OCI-LY7 (cell line): ENCODE data around the gene NXN. TPM values are rescaled to one million over a fixed set of nuclear protein-coding genes. Genes with fewer than 3 reads are reported as not detected.
"Not testable (repeated sequence)": the region's sequence is repeated elsewhere in the genome, so short reads cannot be mapped to it uniquely, and the experiment has no call there.

Experiments used
- BruUV-seq: library from RNA; stranded (reverse); fragments of 400-500 nt; replicated peaks from 2 replicates; lab custom pipeline; 2021; lab: Mats Ljungman, UMichigan
- CTCF ChIA-PET: fragments of 300-600 bp; sonication (Branson Sonifier 250); formaldehyde crosslinking; loops from one replicate; lab custom pipeline; 2022; ENCODE audit warnings: antibody characterized with exemption; ENCODE audit not compliant: unreplicated experiment; lab: Charles Lee
- POLR2A ChIA-PET: fragments of 300-600 bp; sonication (Branson Sonifier 250); formaldehyde crosslinking; loops from one replicate; lab custom pipeline; 2022; ENCODE audit warnings: antibody characterized with exemption; lab: Charles Lee
- DNase-seq: peaks from one replicate; pipeline ENCODE4 v3.0.0-alpha.2; 2015; ENCODE audit warnings: low spot score
- H2AFZ ChIP-seq: fragments of 200-600 bp; sonication (generic), shearing (Covaris generic); 2 replicates; pipeline ENCODE4 v1.6.1; 2014; ENCODE audit warnings: mild to moderate bottlenecking, antibody characterized with exemption, low read length, moderate library complexity
- H3K27ac ChIP-seq: fragments of 200-600 bp; sonication (generic); 2 replicates; pipeline ENCODE4 v1.5.1; 2014; ENCODE audit warnings: mixed run types, low read depth, mild to moderate bottlenecking, moderate library complexity, low read length, inconsistent platforms; ENCODE audit not compliant: poor library complexity, severe bottlenecking
- H3K36me3 ChIP-seq: fragments of 200-600 bp; sonication (generic); 2 replicates; pipeline ENCODE4 v1.6.1; 2014; ENCODE audit warnings: mild to moderate bottlenecking, antibody characterized with exemption, low read length, moderate library complexity, mixed read lengths; ENCODE audit not compliant: insufficient read depth
- H3K4me1 ChIP-seq: fragments of 200-600 bp; sonication (generic); 2 replicates; pipeline ENCODE4 v1.5.1; 2014; ENCODE audit warnings: mild to moderate bottlenecking, low read length; ENCODE audit not compliant: insufficient read depth, poor library complexity, severe bottlenecking
- H3K4me2 ChIP-seq: fragments of 200-600 bp; sonication (generic); 2 replicates; pipeline ENCODE4 v1.6.1; 2014; ENCODE audit warnings: mild to moderate bottlenecking, low read length
- H3K4me3 ChIP-seq: fragments of 200-600 bp; sonication (generic); 2 replicates; pipeline ENCODE4 v1.5.1; 2014; ENCODE audit warnings: mild to moderate bottlenecking, low read depth, low read length; ENCODE audit not compliant: poor library complexity, severe bottlenecking
- H3K79me2 ChIP-seq: fragments of 200-600 bp; sonication (generic); 2 replicates; pipeline ENCODE4 v1.6.1; 2016; ENCODE audit warnings: low read depth, mild to moderate bottlenecking, low read length, moderate library complexity, mixed read lengths; ENCODE audit not compliant: insufficient read depth
- H3K9me2 ChIP-seq: fragments of 200-600 bp; sonication (generic); 2 replicates; pipeline ENCODE4 v1.6.1; 2016; ENCODE audit warnings: mild to moderate bottlenecking, low read length, mixed read lengths; ENCODE audit not compliant: insufficient read depth
- H3K9me3 ChIP-seq: fragments of 200-600 bp; sonication (generic); 2 replicates; pipeline ENCODE4 v1.6.1; 2014; ENCODE audit warnings: mild to moderate bottlenecking, mixed run types, low read length, mixed read lengths
- H4K20me1 ChIP-seq: fragments of 200-600 bp; sonication (generic); 2 replicates; pipeline ENCODE4 v1.6.1; 2014; ENCODE audit warnings: mild to moderate bottlenecking, antibody characterized with exemption, low read length, moderate library complexity, mixed read lengths; ENCODE audit not compliant: insufficient read depth
- EZH2phosphoT487 ChIP-seq: fragments of 200-600 bp; sonication (generic); IDR thresholded peaks from 2 replicates; pipeline ENCODE4 v1.6.1; 2018; ENCODE audit warnings: low read depth, borderline replicate concordance, mild to moderate bottlenecking, mixed run types, antibody characterized with exemption, low read length, moderate library complexity, mixed read lengths
- intact Hi-C: fragments of 100-400 bp; cut with micrococcal nuclease; formaldehyde crosslinking; loops from one replicate; pipeline ENCODE4 v1.10.0; 2022; ENCODE audit not compliant: unreplicated experiment
- total RNA-seq, 2 experiments: library from RNA; depleted of rRNA in 1 of 2; stranded (reverse); fragments of >200 nt in 1 of 2; shearing (Covaris generic) in 1 of 2; gene quantifications; 2 replicates each; pipeline ENCODE4 v1.2.3, GENCODE V29; 2014 to 2022
- TF ChIP-seq, protein P1 (sequence below): fragments of 200-600 bp; sonication (generic); conservative IDR thresholded peaks from 2 replicates; pipeline ENCODE4 v1.5.1; 2014; ENCODE audit warnings: mild to moderate bottlenecking, antibody characterized with exemption, low read length, moderate library complexity, mixed read lengths

The NXN gene
- total RNA-seq, 2 experiments from 2014 or later: 1.3 to 2.8 TPM

DNA sequence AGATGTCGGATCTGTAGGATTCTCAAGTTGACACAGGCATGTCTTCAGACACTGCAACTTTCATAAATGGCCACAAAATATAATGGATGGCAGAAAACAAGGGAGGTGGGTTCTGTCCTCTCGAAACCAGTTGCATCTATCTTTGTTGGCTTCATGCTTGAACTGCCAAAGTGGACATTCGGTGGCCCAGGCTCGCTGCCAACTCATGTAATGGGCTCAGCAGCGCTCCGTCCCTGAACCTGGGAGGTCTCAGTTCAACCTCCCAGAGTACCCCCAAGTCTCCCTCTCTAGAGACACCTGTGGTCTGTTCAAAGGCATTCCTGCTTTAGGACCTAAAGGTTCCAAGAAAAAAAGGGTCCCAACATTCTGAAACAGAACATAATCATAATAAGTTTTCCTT, 71.9 kb downstream of the NXN start:
- CTCF ChIA-PET: no interaction called here
- Histone ChIP-seq H3K9me3 (no peaks in the 10 kb centered on the region), H2AFZ (no peak overlapping the region), H3K4me3 (no peak overlapping the region), H3K4me2 (no peak overlapping the region), H3K4me1 (no peaks in the 10 kb centered on the region), H3K27ac (no peak overlapping the region), H4K20me1 (no peaks in the 10 kb centered on the region), H3K79me2 (no peaks in the 10 kb centered on the region), H3K9me2 (no peaks in the 10 kb centered on the region), H3K36me3 (no peaks in the 10 kb centered on the region)
- BruUV-seq: no TSS peak
- intact Hi-C loops: no loop called here
- TF ChIP-seq EZH2phosphoT487: no peak
- TF ChIP-seq, protein P1, sequence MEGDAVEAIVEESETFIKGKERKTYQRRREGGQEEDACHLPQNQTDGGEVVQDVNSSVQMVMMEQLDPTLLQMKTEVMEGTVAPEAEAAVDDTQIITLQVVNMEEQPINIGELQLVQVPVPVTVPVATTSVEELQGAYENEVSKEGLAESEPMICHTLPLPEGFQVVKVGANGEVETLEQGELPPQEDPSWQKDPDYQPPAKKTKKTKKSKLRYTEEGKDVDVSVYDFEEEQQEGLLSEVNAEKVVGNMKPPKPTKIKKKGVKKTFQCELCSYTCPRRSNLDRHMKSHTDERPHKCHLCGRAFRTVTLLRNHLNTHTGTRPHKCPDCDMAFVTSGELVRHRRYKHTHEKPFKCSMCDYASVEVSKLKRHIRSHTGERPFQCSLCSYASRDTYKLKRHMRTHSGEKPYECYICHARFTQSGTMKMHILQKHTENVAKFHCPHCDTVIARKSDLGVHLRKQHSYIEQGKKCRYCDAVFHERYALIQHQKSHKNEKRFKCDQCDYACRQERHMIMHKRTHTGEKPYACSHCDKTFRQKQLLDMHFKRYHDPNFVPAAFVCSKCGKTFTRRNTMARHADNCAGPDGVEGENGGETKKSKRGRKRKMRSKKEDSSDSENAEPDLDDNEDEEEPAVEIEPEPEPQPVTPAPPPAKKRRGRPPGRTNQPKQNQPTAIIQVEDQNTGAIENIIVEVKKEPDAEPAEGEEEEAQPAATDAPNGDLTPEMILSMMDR: no peak
- POLR2A ChIA-PET: interaction anchor here (0.6 kb wide), 1 partner anchor 576 kb away, joined by 3 read pairs; no protein-coding TSS in a partner anchor
- DNase-seq: no peak

DNA sequence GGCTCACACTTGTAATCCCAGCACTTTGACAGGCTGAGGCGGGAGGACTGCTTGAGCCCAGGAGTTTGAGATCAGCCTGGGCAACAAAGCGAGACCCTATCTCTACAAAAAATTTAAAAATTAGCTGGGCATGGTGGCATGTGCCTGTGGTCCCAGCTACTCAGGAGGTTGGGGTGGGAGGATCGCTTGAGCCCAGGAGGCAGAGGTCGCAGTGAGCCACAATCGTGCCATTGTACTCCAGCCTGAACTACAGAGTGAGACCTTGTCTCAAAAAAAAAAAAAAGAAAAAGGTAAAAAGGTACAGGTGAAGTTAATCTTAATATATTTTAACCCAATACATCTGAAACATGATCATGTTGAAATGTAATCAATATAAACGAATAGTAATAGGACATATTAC, 73.9 kb downstream of the NXN start:
- H4K20me1 ChIP-seq, H3K27ac ChIP-seq, CTCF ChIA-PET, H3K4me1 ChIP-seq, BruUV-seq, H3K79me2 ChIP-seq, H3K9me2 ChIP-seq, H3K36me3 ChIP-seq, H2AFZ ChIP-seq, H3K9me3 ChIP-seq, DNase-seq, intact Hi-C loops, H3K4me3 ChIP-seq, H3K4me2 ChIP-seq: not testable (repeated sequence)
- POLR2A ChIA-PET: interaction anchor here (0.7 kb wide), 1 partner anchor 446 kb away, joined by 3 read pairs; no protein-coding TSS in a partner anchor

DNA sequence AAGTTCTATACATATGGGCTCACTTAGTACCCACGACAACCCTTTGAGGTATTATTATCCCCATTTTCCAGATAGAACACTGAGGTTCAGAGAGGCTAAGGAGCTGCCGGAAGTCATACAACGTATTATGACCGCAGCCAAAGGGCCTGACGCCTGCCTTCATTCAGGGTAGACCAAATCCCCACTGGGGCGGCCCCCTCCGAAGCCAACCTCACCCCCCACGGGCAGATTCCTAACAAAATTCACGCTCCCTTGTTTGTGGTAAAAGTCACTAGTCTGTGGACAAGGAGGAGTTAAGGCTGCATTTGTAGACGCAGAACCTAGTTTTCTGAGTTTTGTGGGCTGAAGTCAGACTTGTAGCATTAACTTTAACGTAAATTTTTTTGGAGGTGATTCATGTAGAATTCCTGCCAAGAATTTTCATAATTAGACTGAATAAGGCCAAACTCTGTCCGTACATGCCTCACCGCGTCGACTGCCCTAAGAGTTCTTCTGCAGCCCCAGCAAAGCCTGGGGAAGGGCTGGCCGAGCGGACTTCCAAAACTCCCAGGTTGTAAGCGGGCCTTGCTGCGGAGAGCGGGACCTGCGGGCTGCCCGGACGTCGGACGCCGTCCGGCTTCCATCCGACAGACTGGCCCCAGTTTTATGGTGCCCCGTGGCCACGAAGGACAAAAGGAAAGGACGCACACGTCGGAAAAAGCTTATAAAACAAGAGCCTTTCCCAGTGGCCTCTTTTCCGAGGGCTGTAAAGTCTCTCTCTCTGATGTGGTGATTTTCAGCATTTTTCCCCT, 75.7 kb downstream of the NXN start:
- Histone ChIP-seq H3K36me3 (no peaks in the 10 kb centered on the region), H3K4me3 (no peak overlapping the region), H3K9me2 (no peaks in the 10 kb centered on the region), H3K4me1 (no peaks in the 10 kb centered on the region), H3K4me2 (no peak overlapping the region), H3K79me2 (no peaks in the 10 kb centered on the region), H3K9me3 (no peaks in the 10 kb centered on the region), H3K27ac (no peak overlapping the region), H2AFZ (no peak overlapping the region), H4K20me1 (no peaks in the 10 kb centered on the region)
- POLR2A ChIA-PET: no interaction called here
- TF ChIP-seq EZH2phosphoT487: no peak
- TF ChIP-seq, protein P1: no peak
- CTCF ChIA-PET: no interaction called here
- intact Hi-C loops: no loop called here
- no peak for DNase-seq
- BruUV-seq: no TSS peak
